CD4-positive, alpha-beta T cell (primary cell): ENCODE measurements around the gene BMAL2. TPM values are rescaled to one million over a fixed set of nuclear protein-coding genes. Genes with fewer than 3 reads are reported as not detected.

ENCODE experiments used
- ATAC-seq: fragments of 200-7000 bp; cut with Tn5 transposase; one replicate; pipeline ENCODE4 v1.10.0; 2022; ENCODE audit warnings: mild to moderate bottlenecking; ENCODE audit not compliant: poor library complexity
- CTCF ChIA-PET: fragments of 350-600 bp; sonication (Branson Sonifier 250); formaldehyde crosslinking; loops from one replicate; lab custom pipeline; 2021; ENCODE audit warnings: antibody characterized with exemption, inconsistent platforms; lab: Charles Lee
- POLR2A ChIA-PET: fragments of 350-600 bp; sonication (Branson Sonifier 250); formaldehyde crosslinking; loops from one replicate; lab custom pipeline; 2021; ENCODE audit warnings: antibody characterized with exemption, inconsistent platforms; lab: Charles Lee
- DNase-seq, 14 experiments: peaks; one replicate each; pipeline ENCODE4 v3.0.0-alpha.2; 2013 to 2020; ENCODE audit warnings: mixed read lengths in 2 of 14
- H3K27ac ChIP-seq, 2 donors: one replicate each; pipeline versions ENCODE4 v1.5.1 to v1.7.0; 2013; ENCODE audit warnings: low read length in 2 of 2, low read depth in 1 of 2, mild to moderate bottlenecking in 1 of 2
- H3K27me3 ChIP-seq, 2 experiments: 1 replicate in 1 of 2; 2 replicates in 1 of 2; pipeline versions ENCODE4 v1.6.1 to v1.7.0; 2013; ENCODE audit warnings: low read length in 2 of 2, control low read depth in 1 of 2, mild to moderate bottlenecking in 1 of 2, moderate library complexity in 1 of 2; ENCODE audit not compliant: insufficient read depth in 2 of 2, control insufficient read depth in 1 of 2
- H3K36me3 ChIP-seq: one replicate; pipeline ENCODE4 v1.6.1; 2013; ENCODE audit warnings: low read length, control low read depth; ENCODE audit not compliant: insufficient read depth
- H3K4me1 ChIP-seq: one replicate; pipeline ENCODE4 v1.6.1; 2013; ENCODE audit warnings: low read length, control low read depth; ENCODE audit not compliant: insufficient read depth
- H3K4me3 ChIP-seq: one replicate; pipeline ENCODE4 v1.5.1; 2013; ENCODE audit warnings: mild to moderate bottlenecking, low read length, moderate library complexity
- H3K9me3 ChIP-seq, 2 experiments: 1 replicate in 1 of 2; 2 replicates in 1 of 2; pipeline versions ENCODE4 v1.6.1 to v1.7.0; 2013; ENCODE audit warnings: low read length in 2 of 2, mild to moderate bottlenecking in 2 of 2, control low read depth in 1 of 2, moderate library complexity in 1 of 2; ENCODE audit not compliant: control insufficient read depth in 1 of 2, insufficient read depth in 1 of 2
- H3K27ac Mint-ChIP-seq: one replicate; pipeline ENCODE4 v1.8.0; 2020; ENCODE audit warnings: mixed read lengths
- H3K27me3 Mint-ChIP-seq: one replicate; pipeline ENCODE4 v1.8.0; 2021; ENCODE audit warnings: mixed read lengths
- H3K36me3 Mint-ChIP-seq: one replicate; pipeline ENCODE4 v1.8.0; 2021; ENCODE audit warnings: low read depth, mixed read lengths
- H3K4me1 Mint-ChIP-seq: one replicate; pipeline ENCODE4 v1.8.0; 2021; ENCODE audit warnings: low read depth, mixed read lengths
- H3K4me3 Mint-ChIP-seq: one replicate; pipeline ENCODE4 v1.8.0; 2020; ENCODE audit warnings: mild to moderate bottlenecking, mixed read lengths
- H3K9me3 Mint-ChIP-seq: one replicate; pipeline ENCODE4 v1.8.0; 2020; ENCODE audit warnings: mixed read lengths
- CTCF ChIP-seq: fragments of 200-600 bp; IDR thresholded peaks from one replicate; pipeline ENCODE4 v1.8.0; 2022; ENCODE audit warnings: antibody characterized with exemption, mild to moderate bottlenecking
- intact Hi-C, 2 experiments: fragments of 100-400 bp; cut with DNase I in 1 of 2; cut with micrococcal nuclease in 1 of 2; formaldehyde crosslinking; loops; one replicate each; pipeline versions ENCODE4 v1.15.1 to v1.9.0; 2023 to 2025; cut with DNase I, micrococcal nuclease
- total RNA-seq, 174 experiments: library from RNA in 2 of 174; stranded (reverse) in 2 of 174; gene quantifications; one replicate each; pipeline ENCODE4 v1.2.3 and lab custom pipeline; 2021 to 2026

Gene BMAL2
- total RNA-seq, 2 experiments from 2014 or later, result 0.16 to 0.17 TPM

- DNase-seq, result no peak
- CTCF ChIA-PET, result interaction anchor here (1.0 kb wide), 1 partner anchor 9 kb away, joined by 3 read pairs; no protein-coding TSS in a partner anchor
- no peak overlapping the region for H3K27ac ChIP-seq
- H3K4me1 ChIP-seq, result peaks cover 12% of the 10 kb centered on the region
- peaks cover 13% of the 10 kb centered on the region for H3K4me1 Mint-ChIP-seq
- peaks cover 0 to 5% of the 10 kb centered on the region in 2 experiments for H3K9me3 ChIP-seq
- intact Hi-C loops, result no loop called here
- no peak overlapping the region for H3K27ac Mint-ChIP-seq
- no peaks in the 10 kb centered on the region for H3K9me3 Mint-ChIP-seq
- H3K27me3 Mint-ChIP-seq, result peaks cover 39% of the 10 kb centered on the region
- H3K36me3 Mint-ChIP-seq, result no peaks in the 10 kb centered on the region
- POLR2A ChIA-PET, result no interaction called here
- H3K36me3 ChIP-seq, result no peaks in the 10 kb centered on the region
- no peak for TF ChIP-seq CTCF
- H3K4me3 Mint-ChIP-seq, result peak overlapping the region; percentile 4
- ATAC-seq, result no peak
- H3K27me3 ChIP-seq, result peaks cover 29 to 41% of the 10 kb centered on the region in 2 experiments
- no peak overlapping the region for H3K4me3 ChIP-seq
These were observed 3.6 kb downstream of the BMAL2 start for GRCh38 chr12:27336282-27336653.

- ATAC-seq, result no peak
- Mint-ChIP-seq H3K9me3 (no peaks in the 10 kb centered on the region), H3K4me1 (peaks cover 8% of the 10 kb centered on the region), H3K4me3 (no peak overlapping the region), H3K36me3 (no peaks in the 10 kb centered on the region), H3K27ac (no peak overlapping the region), H3K27me3 (peaks cover 28% of the 10 kb centered on the region)
- no peak overlapping the region for H3K27ac ChIP-seq
- POLR2A ChIA-PET, result interaction anchor here (0.6 kb wide), 1 partner anchor 268 kb away, joined by 4 read pairs; no protein-coding TSS in a partner anchor
- CTCF ChIA-PET, result no interaction called here
- TF ChIP-seq CTCF, result no peak
- no peaks in the 10 kb centered on the region for H3K36me3 ChIP-seq
- intact Hi-C loops, result no loop called here
- H3K27me3 ChIP-seq, result peaks cover 18 to 30% of the 10 kb centered on the region in 2 experiments
- H3K4me3 ChIP-seq, result no peak overlapping the region
- no peak for DNase-seq
- peaks cover 0 to 5% of the 10 kb centered on the region in 2 experiments for H3K9me3 ChIP-seq
- H3K4me1 ChIP-seq, result peaks cover 7% of the 10 kb centered on the region
These were observed 4.7 kb downstream of the BMAL2 start for GRCh38 chr12:27337376-27337775.

GRCh38 chr12:27338473-27338872 is 5.8 kb downstream of the BMAL2 start:
- CTCF ChIA-PET, result no interaction called here
- no peak for TF ChIP-seq CTCF
- H3K4me1 Mint-ChIP-seq, result peaks cover 5% of the 10 kb centered on the region
- POLR2A ChIA-PET, result no interaction called here
- no peak overlapping the region for H3K4me3 Mint-ChIP-seq
- H3K27ac Mint-ChIP-seq, result no peak overlapping the region
- Histone ChIP-seq H3K36me3 (no peaks in the 10 kb centered on the region), H3K27ac (no peak overlapping the region), H3K4me3 (no peak overlapping the region), H3K9me3 (peaks cover 0 to 2% of the 10 kb centered on the region in 2 experiments), H3K27me3 (peaks cover 14 to 25% of the 10 kb centered on the region in 2 experiments), H3K4me1 (peaks cover 4% of the 10 kb centered on the region)
- intact Hi-C loops, result no loop called here
- no peak for DNase-seq
- H3K9me3 Mint-ChIP-seq, result no peaks in the 10 kb centered on the region
- peaks cover 23% of the 10 kb centered on the region for H3K27me3 Mint-ChIP-seq
- no peaks in the 10 kb centered on the region for H3K36me3 Mint-ChIP-seq
- no peak for ATAC-seq
